ENCODE data around the gene SLITRK4.

SLITRK4 gene, protein sequence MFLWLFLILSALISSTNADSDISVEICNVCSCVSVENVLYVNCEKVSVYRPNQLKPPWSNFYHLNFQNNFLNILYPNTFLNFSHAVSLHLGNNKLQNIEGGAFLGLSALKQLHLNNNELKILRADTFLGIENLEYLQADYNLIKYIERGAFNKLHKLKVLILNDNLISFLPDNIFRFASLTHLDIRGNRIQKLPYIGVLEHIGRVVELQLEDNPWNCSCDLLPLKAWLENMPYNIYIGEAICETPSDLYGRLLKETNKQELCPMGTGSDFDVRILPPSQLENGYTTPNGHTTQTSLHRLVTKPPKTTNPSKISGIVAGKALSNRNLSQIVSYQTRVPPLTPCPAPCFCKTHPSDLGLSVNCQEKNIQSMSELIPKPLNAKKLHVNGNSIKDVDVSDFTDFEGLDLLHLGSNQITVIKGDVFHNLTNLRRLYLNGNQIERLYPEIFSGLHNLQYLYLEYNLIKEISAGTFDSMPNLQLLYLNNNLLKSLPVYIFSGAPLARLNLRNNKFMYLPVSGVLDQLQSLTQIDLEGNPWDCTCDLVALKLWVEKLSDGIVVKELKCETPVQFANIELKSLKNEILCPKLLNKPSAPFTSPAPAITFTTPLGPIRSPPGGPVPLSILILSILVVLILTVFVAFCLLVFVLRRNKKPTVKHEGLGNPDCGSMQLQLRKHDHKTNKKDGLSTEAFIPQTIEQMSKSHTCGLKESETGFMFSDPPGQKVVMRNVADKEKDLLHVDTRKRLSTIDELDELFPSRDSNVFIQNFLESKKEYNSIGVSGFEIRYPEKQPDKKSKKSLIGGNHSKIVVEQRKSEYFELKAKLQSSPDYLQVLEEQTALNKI

DNA sequence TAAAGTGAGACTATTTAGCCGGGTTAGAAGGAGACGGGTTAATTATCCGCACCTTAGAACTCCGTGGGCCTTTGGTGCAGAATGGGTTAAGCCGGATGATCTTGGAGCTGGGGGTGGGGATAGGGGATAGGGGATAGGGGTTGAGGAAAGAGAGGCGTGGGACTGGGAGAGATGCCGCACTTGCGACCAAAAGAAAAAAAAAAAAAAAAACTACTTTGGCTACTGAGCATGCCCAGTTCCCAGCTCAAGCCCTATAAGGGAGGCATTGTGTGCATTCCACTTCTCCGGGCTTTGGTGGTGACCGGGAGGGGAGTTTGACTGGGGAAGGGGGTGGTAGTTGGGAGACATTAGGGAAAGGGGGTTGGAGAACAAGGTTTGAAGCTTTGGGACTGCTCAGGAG, at the start of gene SLITRK4:
Gene SLITRK4 (minus strand): TSS at position 187 of the 400 bp plus-strand sequence. CDS start 4,993 bp downstream, outside the sequence.
- peak; percentile 75 for DNase-seq

DNA sequence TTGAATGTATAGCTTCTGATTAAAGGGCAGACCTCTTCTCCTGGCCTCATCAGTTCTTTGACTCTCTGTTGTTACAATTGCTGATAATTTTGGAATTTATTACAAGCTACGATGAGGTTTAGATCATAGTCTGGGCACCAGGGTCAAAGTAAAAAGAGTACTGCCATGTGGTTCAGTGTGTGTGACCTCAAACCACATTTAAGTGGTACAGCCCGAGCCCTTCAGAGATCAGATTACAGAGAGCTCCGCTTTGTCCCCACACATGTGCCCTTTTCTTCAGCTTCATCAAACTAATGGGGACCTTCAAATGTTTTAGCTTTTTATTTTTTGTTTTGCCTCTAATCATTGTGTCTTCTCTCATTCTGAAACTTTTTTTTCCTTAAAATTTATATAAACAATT, 47.6 kb upstream of the SLITRK4 start:
- DNase-seq, result no peak

DNA sequence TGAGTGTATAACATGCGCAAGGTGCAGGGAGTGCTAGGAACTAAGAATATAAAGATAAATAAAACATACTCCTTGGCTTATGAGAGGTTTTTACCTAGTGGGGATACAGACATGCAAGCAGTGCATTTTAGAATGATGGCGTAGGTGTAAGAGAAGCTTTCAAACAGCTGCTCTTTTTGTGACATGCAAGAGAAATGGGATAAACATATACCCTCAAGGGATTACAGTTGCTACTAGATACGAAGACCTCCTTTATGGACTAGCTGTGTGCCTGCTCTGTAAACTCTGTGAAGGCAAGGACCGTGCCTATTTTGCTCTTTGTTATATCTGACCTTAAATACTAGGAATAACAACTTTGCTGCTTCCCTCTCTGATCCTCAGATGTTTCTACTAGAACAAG, 39.0 kb upstream of the SLITRK4 start:
- no peak for DNase-seq

DNA sequence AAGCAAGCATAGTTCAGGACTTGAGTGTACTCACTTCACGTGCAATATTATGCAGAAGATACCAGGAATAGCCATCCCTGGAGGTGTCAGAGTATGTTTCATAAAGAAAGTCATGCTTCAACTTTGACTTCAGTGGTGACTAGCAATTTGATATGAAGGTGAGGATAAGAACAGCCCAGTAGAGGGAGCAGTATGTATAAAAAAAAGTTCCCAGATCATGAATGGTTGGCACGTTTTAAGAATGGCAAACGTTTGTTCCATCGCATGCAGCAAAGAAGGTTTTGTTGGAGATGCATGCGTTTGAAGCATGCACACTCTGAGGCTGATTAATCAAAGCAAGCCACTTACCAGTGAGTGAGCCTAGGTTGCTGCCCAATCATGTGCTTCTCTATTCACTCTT, 33.5 kb upstream of the SLITRK4 start:
- no peak for DNase-seq

DNA sequence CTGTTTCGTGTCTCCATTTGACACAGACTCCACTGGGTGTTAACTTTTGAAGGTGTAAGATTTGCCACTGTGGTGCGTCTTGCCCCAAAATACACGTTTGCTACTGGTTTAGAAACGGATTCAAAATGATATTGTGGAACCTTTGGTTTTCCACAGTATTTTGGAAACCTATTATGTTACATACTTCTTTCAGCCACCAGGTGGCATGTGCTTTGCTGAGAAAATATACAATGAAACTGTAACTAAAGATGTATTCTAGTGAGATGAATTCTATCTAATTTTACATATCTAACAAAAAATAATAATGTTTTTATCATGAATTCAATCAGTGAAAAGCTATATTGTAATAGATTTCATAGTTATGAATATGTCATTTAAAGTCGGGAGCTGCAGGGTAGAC, 28.4 kb upstream of the SLITRK4 start:
- no peak for DNase-seq

DNA sequence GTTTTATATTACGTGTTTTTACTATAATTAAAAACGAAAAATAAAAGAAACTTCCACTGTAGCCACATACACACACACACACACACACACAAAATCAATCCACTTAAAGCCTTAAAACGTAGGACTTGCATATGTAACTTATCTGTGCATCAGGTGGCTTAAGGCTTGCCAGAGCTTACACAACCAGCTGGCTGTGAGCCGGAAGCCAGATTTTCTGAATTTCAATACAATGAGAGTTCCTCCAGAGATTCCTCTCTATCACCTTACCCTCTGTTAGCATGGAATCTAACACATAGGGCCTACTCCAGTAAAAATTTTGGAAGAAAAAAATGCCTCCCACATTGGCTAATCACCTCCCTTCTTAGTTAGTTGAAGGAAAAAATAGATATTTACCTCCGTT, 27.9 kb upstream of the SLITRK4 start:
- no peak for DNase-seq

DNA sequence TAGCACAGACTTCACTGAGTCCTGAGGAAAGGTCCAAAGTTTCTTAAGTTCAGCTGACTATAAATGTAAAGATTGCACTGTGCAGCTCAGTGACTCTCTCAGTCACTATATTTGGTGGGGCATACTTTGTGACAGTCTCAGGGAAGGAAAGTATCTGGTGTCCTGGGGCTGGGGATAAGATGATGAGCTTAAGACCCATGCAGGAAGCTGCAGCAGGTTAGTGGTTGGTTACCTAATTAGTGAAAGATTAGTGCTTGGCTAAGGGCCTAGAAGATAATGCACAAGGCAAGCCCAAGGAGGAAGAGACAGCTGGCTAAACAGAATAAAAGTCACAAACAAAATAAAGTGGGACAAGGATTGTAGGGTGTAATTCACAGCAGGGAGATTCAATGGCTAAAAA, 25.4 kb upstream of the SLITRK4 start:
- DNase-seq, result no peak

DNA sequence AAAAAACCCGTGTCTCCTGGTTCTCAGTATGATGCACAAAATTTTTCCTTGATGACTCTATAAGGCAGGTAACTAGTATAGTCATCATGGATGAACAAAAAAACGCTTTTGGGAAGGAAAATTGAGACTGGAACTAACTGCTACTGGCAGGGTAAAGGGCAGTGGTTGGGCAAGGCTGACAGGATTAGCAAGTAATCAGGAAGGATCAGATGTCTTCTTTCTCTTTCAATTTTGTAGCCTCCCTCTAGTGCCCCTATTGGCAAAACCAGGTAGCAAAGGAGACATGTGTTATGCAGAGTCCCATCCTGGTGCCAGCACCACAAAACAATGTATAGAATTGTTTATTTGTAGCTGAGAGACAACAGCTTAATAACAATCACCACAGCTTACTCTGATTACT, 12.8 kb upstream of the SLITRK4 start:
- DNase-seq, result no peak

DNA sequence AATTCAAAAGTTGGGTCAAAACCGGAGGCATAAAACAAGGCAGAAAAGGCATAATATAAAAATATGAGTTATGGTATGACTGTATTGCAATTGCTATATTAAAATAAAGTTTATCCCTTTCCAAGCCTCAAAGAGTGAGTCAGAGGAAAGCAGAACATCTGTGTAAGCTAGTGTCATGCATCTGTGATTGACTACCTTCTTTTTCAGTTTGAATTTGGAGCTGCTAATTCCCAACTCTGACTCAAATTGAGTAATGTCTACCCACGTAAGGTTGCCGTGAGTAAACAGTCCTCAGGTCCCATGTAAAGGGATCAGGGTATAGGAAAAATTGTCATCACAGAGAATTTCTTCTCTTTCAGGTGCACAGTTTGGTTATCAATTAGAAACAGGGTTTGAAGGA, 6.5 kb upstream of the SLITRK4 start:
- DNase-seq, result no peak

DNA sequence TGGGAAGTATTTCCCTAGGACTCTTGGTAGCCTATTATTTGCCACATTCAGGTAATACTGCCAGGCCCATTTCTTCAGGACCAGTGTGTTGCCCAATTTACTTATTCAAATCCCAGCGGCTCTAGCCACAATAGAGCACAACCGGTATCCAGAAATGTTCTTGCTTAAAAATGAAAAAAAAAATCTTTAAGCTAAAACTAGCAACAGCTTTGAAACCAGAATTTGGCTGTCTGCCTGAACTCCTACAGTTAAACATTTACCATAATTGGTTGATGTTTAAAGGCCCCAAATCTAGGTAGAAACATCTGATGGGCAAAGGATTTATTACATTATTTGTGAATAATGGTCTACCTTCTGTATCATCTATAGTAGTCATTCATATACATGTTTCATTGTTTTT, 930 bp upstream of the SLITRK4 start:
- DNase-seq, result no peak

DNA sequence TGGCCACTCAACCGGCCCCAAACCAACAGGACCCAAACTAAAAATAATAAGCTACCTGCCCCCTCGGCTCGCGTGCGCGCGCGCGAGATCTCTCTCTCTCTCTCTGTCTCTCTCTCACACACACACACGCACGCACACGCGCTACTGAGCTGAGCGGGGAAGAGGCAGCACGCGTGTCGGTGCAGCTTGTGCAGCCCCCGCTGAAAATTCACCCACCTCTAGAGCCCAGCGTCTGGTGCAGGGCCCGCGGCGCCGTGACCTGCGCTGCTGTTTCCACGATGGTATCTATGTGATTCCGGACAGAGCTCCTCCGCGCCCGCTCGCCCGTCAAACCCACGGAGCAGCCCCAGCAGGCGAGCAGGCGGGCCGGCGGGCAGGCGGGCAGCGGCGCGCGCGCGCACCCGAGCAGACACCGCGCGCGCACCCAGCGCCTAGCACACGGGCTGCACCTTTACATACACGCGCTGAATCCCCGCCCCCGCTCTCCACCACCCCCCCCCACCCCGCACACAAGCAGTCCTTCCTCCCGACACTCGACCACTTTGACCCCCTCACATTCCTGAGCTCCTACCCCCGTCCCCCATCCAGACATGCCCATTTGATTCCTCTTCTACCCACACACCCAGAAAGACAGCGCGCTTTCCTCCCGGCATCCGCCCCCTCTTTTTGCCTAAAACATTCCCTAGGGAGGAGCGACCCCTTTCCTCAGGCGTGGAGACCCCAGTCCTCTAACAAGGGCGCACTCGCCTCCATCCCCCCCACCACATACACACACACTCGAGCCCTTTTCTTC, 1.0 kb downstream of the SLITRK4 start:
- DNase-seq, result peak; percentile 58

DNA sequence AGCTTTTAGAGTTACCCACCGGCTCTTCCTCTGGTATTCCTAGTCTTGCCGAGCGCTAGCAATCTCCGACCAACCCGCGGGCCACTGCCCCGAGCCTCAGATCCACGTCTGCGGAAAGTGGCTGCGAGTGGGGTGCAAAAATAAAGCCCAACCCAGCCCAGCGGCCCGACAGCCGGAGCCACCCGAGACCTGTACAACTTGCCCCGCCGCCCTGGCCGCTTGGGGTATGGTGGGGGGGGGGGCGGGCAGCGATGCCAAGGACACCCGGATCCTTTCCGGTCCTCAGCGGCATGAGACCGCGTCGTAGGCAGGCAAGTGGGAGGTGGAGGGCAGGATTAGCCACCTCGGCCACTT, 1.6 kb downstream of the SLITRK4 start:
- DNase-seq, result no peak

DNA sequence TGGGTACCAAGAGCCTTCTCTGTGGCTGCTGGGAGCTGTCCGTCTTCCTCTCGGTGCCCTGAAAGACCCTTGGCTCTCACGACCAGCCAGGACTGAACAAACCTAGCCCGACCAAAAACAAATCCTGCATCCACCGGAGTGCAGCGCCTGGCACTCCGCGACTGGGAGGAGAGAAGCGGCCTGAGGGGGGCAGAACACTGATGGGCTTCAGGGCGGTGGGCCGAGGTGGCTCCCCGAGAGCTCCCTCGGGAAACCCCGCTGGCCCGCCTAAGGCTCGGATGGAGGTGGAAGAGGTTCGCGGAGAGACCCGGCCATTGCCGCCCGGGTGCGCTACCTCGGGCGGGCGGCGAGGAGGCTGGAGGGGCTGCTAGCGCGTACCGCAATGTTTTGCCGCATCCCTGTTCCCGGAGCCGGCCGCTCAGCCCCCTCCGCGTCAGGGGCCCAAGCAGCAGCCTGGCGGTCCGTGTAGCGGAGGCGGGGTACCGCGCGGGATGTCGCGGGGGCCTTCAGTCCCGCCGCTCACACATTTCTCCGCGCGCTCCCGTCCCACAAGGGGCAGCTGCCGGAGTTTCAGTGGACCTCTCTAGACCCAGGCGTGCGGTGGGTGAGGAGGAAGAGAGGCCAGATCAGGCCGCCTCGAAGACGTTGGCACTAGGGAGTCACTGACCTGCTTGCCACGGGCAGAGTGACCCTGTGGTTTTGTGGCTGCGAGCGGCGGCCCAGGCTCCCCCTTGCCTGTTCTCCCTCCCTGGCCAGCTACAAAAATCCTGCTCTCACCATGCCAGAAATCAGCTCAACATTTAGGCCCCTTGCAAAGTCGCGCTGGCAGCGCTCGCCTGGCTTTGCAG, 2.2 kb downstream of the SLITRK4 start:
- DNase-seq, result peak; percentile 53

DNA sequence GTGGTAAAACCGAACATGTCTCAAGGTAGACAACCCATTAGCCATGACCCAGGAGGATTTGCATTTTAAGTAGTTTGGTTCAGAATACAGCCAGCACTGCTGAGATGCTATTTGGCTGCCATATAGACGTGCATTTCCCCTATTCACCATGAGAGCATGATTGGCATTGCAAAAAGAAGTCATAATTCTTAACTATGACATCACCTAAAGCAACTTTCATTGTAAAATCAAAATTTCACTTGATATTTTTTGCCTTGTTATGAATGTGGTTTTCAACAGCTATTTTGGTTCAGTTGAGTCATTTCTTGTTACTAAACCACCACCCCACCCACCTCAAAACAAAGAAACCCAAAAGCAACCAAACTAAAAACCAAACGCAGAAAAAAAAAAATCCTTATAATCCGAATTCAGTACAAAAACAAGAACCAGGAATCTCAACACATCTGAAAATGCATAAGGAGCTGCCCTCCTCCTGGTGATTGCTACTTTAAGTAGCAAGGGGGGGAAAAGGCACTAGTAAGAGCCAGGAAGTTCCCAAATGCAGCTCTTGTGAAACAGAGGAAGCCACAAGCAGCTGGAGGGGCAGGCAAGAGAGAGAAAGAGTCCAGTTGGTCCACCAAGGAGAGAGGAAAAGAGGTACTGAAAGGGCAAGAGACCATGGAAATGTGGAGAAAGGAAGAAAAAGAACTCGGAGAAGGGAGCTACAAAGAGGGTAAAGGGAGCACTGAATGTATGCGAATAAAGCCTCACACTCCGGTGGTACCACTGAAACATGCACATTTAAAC, 3.1 kb downstream of the SLITRK4 start:
- DNase-seq, result no peak

DNA sequence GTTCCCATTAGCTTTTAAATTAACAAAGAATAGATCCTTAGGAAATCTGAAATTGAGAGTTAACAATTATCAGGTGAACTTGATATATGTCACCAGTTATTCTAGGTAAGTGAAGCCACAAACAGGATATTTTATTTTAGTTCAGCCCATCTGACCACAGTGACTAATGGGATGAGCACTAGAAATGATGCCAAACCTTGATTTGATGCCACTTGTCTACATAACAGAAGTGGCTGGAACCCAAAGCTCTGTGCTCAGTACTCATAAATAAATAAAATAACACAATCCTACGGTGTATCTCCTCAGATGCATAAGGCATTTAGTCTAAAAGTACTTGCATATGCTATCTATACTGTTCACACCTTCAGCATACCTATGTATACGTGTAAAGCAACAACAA, 12.2 kb downstream of the SLITRK4 start:
- no peak for DNase-seq

DNA sequence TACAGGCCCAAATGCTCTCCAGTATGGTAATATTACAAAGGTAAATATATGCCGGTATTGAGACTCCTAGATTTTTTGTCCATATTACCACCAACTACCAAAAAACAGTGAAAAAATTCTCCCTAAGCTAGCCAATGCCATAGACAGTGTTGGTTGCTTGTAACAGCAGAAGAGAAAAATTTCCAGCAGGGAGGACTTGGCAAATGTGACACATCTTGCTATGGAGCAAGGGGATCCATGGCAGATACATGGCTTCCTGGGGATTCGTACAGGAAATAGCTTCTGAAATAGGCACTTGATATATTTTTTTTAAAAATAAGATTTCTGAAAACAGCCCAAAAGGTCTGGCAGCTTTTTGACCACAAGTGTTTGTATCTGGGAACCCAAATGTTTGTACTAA, 14.6 kb downstream of the SLITRK4 start:
- no peak for DNase-seq

DNA sequence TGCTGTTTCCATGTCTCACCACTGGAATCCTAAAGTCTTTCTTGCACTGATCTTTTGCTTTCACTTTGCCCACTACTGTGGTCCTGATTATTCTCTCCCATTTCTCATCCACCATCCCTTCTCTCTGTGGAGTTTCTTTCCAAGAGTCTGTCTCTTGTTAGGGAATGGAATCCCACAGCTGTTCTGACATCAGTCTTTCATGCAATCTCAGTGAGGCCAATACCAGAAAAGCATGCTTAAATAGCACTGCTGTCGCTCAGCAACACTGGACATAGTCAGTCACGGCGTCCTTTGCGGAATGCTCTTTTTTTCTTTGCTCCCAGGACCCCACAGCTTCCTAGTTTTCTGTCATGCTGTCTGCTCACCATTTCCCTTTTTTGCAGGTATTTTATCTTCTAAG, 20.1 kb downstream of the SLITRK4 start:
- no peak for DNase-seq

DNA sequence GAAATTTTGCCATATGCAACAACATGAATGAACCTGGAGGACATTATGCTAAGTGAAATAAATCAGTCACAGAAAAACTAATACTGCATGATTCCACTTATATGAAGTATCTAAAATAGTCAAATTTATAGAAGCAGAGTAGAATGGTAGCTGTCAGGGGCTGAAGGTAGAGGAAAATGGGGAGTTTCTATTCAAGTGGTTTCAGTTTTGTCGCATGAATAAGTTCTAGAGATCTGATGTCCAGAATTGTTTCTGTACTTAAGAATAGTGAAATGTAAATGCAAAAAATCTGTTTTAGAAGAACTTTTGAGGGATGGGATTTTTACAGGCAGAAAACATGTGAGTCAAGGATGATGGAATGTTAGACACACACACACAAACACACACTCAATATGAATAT, 34.1 kb downstream of the SLITRK4 start:
- DNase-seq, result no peak

DNA sequence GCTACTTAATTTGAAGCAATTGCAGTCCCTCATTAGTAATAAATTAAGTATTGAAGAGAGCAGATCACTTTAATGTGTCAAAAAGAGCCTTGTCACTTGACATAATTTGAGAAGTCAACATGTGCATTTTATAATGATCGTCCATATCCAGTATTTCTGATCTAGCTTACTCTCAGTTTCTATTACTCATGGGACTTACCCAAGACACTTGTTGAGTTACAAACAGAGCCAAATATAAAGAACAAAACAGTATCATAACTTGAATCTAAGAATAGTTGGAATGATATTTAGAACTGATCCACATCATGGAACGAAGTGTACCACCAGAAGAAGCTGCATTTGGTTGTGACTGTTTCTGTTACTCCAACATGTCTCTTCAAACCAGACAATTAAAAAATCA, 54.7 kb downstream of the SLITRK4 start:
- no peak for DNase-seq

DNA sequence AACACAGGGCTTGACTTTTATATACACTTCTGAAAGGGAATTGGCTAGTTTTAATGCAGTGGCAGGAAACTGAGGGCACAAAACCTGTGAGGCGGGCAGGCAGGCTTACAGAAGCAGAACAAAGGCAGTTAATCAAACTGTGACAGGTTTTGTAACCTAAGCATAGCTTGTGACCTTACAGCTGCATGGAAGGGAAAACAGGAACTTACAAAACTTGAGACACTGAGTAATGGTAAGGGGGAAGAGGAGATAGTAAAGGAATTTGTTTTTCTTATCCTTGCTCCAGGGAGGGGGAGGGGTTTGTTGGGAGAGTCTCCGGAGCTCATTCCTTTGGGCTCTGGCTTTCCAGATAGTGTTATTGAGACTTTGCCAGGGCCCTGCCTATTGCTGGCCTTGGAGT, 55.6 kb downstream of the SLITRK4 start:
- peak; percentile 55 for DNase-seq
